ENCODE results near the gene UCHL1.

UCHL1 gene

DNA sequence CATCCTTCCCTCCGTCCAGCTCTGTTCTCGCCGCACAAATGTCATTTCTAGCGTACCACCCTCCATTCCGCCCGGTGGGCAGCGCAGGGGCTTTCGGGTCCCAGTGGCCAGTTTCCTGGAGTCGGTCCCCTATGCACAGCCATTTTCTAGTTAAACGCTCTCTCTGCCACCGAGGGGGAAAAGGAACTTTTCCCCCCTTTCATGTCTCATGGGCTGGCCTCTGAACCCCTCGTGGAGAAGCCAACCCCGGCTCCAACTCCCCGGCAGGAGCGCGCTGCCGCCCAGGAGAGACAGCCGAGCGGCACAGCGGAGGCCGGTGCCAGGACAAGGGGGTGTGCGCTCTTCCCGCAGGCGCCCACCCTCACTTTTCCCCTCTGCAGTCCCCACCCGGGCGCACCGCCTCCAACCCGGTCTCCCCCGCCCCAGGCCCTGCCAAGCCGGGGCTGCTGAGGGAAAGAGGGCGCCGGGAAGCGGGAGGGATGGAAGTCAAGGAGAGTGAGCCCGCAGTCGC is 43.0 kb upstream of the UCHL1 start:
- in situ Hi-C loops (cut with HindIII; ENCODE audit: low sequenced_read_pairs) = no loop called here
- TF ChIP-seq, protein P1, sequence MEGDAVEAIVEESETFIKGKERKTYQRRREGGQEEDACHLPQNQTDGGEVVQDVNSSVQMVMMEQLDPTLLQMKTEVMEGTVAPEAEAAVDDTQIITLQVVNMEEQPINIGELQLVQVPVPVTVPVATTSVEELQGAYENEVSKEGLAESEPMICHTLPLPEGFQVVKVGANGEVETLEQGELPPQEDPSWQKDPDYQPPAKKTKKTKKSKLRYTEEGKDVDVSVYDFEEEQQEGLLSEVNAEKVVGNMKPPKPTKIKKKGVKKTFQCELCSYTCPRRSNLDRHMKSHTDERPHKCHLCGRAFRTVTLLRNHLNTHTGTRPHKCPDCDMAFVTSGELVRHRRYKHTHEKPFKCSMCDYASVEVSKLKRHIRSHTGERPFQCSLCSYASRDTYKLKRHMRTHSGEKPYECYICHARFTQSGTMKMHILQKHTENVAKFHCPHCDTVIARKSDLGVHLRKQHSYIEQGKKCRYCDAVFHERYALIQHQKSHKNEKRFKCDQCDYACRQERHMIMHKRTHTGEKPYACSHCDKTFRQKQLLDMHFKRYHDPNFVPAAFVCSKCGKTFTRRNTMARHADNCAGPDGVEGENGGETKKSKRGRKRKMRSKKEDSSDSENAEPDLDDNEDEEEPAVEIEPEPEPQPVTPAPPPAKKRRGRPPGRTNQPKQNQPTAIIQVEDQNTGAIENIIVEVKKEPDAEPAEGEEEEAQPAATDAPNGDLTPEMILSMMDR (IDR thresholded peaks at IDR 0.05; ENCODE audit: low read depth, low read length, missing control alignments) = peak; percentile 10
- H3K4me3 ChIP-seq (ENCODE audit: low read depth, low read length) = peak overlapping the region; percentile 99
- no peak for DNase-seq (ENCODE audit: low read depth)

DNA sequence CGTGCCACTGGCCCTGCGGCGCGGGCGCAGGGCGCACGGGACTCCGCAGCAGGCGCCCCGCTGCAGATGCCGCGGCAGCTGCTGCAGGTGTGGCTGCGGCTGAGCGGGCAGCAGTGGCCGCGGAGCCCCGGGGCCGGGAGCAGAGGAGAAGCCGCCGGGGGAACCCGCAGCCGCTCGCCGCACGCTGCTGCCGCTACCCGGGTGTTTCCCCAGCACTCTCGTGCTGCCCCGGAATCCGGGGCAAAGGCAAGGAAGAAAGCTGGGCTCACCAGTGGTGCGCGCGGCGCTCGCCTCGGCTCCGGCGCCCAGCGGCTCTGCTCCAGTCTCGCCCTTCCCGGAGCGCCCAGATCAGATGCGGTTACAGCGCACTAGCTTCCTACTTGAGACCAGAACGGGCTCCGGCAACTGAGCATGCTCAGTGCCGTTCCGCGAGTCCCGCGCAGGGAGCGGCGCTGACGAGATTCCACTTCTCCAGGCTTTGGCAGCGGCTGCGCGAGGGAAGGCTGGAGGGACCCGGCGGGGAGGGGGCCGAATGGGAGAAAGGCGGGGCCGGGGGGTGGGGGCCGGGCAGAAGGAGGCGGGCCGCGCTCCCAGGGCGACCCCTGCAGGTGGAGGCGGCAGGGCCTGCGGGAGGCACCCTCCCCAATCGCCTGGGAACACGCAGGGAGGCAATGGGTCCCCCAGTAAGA is 42.4 kb upstream of the UCHL1 start, which contains the start of gene APBB2:
APBB2 (minus strand) TSS at position 407 of the 689 bp plus-strand sequence. CDS start 181,288 bp downstream, outside the sequence.
- peak; percentile 93 for DNase-seq (ENCODE audit: low read depth)
- TF ChIP-seq, protein P1 (IDR thresholded peaks at IDR 0.05; ENCODE audit: low read depth, low read length, missing control alignments) = peak; percentile 71
- in situ Hi-C loops (cut with HindIII; ENCODE audit: low sequenced_read_pairs) = no loop called here
- H3K4me3 ChIP-seq (ENCODE audit: low read depth, low read length) = peak within 1 kb of the TSS; percentile 99

DNA sequence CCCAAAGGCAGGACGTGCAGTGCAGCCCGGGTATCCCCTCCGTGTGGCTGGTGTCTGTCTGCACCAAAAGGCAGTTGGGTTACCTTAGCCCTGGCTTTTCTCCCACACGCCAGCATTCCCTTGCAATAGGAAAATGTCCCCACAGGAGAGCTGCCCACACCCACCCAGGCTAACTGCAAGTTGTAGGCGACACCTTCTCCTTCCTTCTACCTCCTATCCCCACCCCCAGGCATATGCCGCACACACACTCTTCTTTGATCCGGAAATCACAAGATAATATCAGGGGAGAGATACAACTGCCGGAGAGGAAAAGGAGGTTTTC is 41.9 kb upstream of the UCHL1 start:
- DNase-seq (ENCODE audit: low read depth) = no peak
- H3K4me3 ChIP-seq (ENCODE audit: low read depth, low read length) = no peak overlapping the region
- in situ Hi-C loops (cut with HindIII; ENCODE audit: low sequenced_read_pairs) = no loop called here
- TF ChIP-seq, protein P1 (IDR thresholded peaks at IDR 0.05; ENCODE audit: low read depth, low read length, missing control alignments) = no peak

DNA sequence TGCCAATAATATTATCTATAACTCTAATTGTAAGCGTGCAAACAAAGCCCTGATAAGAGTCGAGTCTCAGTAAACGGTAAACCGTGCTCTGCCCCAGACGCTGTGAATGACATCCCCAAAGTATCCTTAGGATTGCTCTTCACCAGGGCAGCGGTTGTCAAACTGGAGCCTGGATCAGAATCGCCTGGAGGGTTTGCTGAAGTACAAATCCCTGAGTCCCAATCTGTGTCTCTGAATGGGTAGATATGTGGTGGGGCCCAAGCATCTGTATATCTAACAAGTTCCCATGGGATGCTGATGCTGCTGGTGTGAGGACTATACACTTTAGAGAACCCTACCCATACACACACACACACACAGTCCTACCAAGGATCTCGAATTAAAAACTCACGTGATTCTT is 41.6 kb upstream of the UCHL1 start:
- no peak overlapping the region for H3K4me3 ChIP-seq (ENCODE audit: low read depth, low read length)
- TF ChIP-seq, protein P1 (IDR thresholded peaks at IDR 0.05; ENCODE audit: low read depth, low read length, missing control alignments) = no peak
- in situ Hi-C loops (cut with HindIII; ENCODE audit: low sequenced_read_pairs) = no loop called here
- DNase-seq (ENCODE audit: low read depth) = no peak

DNA sequence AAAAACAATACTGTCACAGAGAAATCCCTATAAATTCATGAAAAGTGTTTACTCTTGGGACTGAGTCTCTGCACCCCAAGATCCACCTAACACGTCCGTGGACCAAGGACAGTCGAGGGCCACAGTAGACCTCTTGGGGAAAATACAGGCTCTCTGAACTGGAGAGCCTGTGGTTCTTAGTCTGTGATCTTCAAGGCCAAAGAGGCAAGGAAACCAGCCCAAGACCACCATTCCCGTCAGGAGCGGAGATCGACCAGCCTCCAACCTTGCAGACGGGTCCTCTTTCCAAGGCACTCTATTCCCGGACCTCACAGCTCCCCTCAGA is 40.8 kb upstream of the UCHL1 start:
- H3K4me3 ChIP-seq (ENCODE audit: low read depth, low read length) = peak overlapping the region; percentile 54
- DNase-seq (ENCODE audit: low read depth) = no peak
- in situ Hi-C loops (cut with HindIII; ENCODE audit: low sequenced_read_pairs) = no loop called here
- TF ChIP-seq, protein P1 (IDR thresholded peaks at IDR 0.05; ENCODE audit: low read depth, low read length, missing control alignments) = no peak

DNA sequence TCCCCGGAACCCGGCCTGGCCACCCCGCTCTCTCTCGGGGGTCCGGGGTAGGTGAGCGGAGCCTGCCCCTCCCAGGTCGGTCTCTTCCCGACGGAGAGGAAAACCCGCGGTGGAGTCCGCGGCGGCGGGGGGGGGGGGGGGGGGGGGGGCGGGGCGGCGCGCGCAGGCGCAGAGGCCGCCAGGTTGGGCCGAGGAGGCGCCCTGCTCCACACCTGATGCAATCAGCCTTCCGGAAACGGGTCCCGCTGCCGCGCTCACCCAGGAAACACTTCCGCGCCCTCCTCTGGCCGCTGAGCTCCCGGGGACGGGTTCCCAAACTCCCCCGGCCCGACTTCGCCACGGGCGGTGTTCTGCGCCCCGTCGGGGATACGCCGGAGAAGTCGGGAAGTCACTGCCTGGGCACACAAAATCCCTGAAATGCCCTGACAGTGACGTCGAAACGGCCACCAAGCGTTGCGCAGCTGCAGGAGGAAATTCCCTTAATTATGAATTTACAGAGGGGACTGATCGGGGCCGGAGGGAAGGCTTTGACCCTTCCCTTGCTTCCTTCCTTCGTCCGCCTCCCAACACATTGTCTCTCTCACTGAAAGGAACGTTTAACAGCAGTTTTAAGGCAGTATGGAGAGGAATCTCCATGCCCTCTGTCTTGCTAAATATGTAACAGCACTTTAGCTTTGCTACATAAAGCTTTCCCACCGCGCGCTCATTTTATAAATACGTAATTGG is 40.3 kb upstream of the UCHL1 start:
- in situ Hi-C loops (cut with HindIII; ENCODE audit: low sequenced_read_pairs) = no loop called here
- no peak for DNase-seq (ENCODE audit: low read depth)
- peak overlapping the region; percentile 54 for H3K4me3 ChIP-seq (ENCODE audit: low read depth, low read length)
- TF ChIP-seq, protein P1 (IDR thresholded peaks at IDR 0.05; ENCODE audit: low read depth, low read length, missing control alignments) = peak; percentile 52
